Measurements from ENCODE around the gene GART.

The GART gene

DNA sequence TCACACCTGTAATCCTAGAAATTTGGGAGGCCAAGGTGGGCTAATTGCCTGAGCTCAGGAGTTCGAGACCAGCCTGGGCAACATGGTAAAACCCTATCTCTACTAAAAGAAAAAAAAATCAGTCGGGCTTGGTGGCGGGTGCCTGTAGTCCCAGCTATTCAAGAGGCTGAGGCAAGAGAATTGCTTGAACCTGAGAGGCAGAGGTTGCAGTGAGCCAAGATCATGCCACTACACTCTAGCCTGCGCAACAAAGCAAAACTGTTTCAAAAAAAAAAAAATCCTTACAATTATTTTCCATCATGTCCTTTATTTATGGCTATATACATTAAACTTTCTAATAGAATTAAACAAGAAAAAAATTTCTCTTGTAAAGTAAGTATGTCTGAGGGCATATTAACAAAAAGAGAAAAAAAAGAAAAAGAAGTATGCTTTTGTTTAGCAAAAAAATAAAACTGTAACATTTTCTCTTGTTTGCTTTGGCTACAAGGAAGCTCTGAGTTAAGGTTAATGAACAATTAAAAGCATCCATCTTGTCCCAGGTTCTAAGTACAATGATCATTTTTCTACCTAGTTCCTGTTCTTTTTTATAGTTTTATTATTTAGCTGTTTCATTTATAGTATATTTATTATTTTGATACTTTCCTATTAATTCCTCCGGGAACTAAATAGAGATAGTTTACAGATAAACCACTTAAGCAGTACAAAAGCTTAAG lies 80.2 kb downstream of the GART start:
- no peaks in the 10 kb centered on the region for H3K9me3 Mint-ChIP-seq
- no peak overlapping the region for H3K4me3 Mint-ChIP-seq
- no peaks in the 10 kb centered on the region for H3K4me1 Mint-ChIP-seq
- TF ChIP-seq, protein P1, sequence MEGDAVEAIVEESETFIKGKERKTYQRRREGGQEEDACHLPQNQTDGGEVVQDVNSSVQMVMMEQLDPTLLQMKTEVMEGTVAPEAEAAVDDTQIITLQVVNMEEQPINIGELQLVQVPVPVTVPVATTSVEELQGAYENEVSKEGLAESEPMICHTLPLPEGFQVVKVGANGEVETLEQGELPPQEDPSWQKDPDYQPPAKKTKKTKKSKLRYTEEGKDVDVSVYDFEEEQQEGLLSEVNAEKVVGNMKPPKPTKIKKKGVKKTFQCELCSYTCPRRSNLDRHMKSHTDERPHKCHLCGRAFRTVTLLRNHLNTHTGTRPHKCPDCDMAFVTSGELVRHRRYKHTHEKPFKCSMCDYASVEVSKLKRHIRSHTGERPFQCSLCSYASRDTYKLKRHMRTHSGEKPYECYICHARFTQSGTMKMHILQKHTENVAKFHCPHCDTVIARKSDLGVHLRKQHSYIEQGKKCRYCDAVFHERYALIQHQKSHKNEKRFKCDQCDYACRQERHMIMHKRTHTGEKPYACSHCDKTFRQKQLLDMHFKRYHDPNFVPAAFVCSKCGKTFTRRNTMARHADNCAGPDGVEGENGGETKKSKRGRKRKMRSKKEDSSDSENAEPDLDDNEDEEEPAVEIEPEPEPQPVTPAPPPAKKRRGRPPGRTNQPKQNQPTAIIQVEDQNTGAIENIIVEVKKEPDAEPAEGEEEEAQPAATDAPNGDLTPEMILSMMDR (IDR thresholded peaks at IDR 0.05; ENCODE audit: unreplicated experiment in 3 of 3) = no peak
- no peak overlapping the region for H3K27ac Mint-ChIP-seq
- H3K27me3 Mint-ChIP-seq (ENCODE audit: low read depth) = no peaks in the 10 kb centered on the region
- peaks cover 20% of the 10 kb centered on the region for H3K36me3 Mint-ChIP-seq (ENCODE audit: low read depth)

DNA sequence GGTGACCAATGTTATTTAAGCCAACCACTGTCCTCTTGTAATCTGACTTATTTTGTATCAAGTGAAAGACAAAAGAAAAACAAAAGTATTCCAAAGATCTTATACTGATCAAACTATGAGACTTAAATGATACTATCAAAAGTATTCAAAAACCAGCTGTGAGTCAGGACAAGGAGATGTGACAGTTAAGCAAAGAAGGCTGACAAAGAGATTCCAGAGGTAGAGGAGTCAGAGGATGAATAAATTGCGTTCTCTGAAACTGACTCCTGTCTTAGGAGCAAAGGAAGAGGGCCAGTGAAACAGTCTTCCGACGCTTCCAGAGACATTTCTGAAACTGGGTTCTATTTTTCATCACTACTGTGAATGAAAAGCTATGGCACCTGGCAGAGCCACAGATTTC lies 83.1 kb downstream of the GART start:
- no peaks in the 10 kb centered on the region for H3K9me3 Mint-ChIP-seq
- TF ChIP-seq, protein P1 (IDR thresholded peaks at IDR 0.05; ENCODE audit: unreplicated experiment in 3 of 3) = no peak
- H3K4me3 Mint-ChIP-seq = no peak overlapping the region
- H3K27ac Mint-ChIP-seq = no peak overlapping the region
- H3K27me3 Mint-ChIP-seq (ENCODE audit: low read depth) = no peaks in the 10 kb centered on the region
- H3K36me3 Mint-ChIP-seq (ENCODE audit: low read depth) = peaks cover 24% of the 10 kb centered on the region
- no peaks in the 10 kb centered on the region for H3K4me1 Mint-ChIP-seq

DNA sequence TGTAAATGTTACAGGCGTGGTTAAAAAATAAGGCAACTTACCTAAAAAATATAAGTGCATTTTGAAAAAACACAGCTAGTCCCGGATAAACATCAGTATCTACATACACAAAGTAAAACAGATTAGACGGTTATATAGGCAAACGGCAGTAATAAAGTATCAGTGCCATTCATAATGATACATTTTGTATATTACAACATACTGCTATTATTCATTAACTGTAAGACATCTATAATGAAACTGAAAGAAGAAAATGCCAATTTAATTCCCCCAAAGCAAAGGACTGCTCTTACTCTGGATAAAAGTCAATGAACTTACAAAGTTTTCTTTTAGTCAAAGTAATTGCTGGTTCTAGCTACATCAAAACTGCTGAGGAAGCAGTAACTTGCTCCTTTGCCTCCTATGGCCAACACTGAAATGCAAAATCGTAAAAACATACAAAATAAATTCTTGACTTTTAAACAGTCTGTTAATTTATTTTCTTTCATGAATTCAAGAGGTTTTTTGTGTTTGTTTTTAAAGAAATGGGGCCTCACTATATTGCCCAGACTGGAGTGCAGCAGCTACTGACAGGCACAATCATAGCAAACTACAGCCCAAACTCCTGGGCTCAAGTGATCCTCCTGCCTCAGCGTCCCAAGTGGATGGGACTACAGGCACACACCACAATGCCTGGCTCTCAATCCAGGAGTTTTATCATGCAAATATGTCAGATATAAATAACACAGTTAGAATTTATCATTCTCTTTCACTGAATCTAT lies 86.1 kb downstream of the GART start:
- no peaks in the 10 kb centered on the region for H3K27me3 Mint-ChIP-seq (ENCODE audit: low read depth)
- no peaks in the 10 kb centered on the region for H3K4me1 Mint-ChIP-seq
- no peak overlapping the region for H3K27ac Mint-ChIP-seq
- H3K9me3 Mint-ChIP-seq = no peaks in the 10 kb centered on the region
- TF ChIP-seq, protein P1 (IDR thresholded peaks at IDR 0.05; ENCODE audit: unreplicated experiment in 3 of 3) = no peak
- no peak overlapping the region for H3K4me3 Mint-ChIP-seq
- peaks cover 34% of the 10 kb centered on the region for H3K36me3 Mint-ChIP-seq (ENCODE audit: low read depth)
